Nephron (organoid): ENCODE results near the gene PRKCD.

Source experiments
- H3K27ac Mint-ChIP-seq, 3 experiments: 2 replicates each; pipeline ENCODE4 v1.8.0; 2020; ENCODE audit warnings: mixed read lengths in 3 of 3, mild to moderate bottlenecking in 2 of 3, moderate library complexity in 1 of 3
- H3K27me3 Mint-ChIP-seq: 2 replicates; pipeline ENCODE4 v1.8.0; 2021; ENCODE audit warnings: low read depth, mild to moderate bottlenecking, moderate library complexity, mixed read lengths
- H3K36me3 Mint-ChIP-seq: 2 replicates; pipeline ENCODE4 v1.8.0; 2020; ENCODE audit warnings: low read depth, mixed read lengths
- H3K4me1 Mint-ChIP-seq: 2 replicates; pipeline ENCODE4 v1.8.0; 2020; ENCODE audit warnings: mixed read lengths
- H3K4me3 Mint-ChIP-seq, 3 experiments: 2 replicates each; pipeline ENCODE4 v1.8.0; 2020; ENCODE audit warnings: mild to moderate bottlenecking in 3 of 3, mixed read lengths in 3 of 3, moderate library complexity in 2 of 3
- H3K9me3 Mint-ChIP-seq: 2 replicates; pipeline ENCODE4 v1.8.0; 2020; ENCODE audit warnings: mixed read lengths
- CTCF ChIP-seq, 3 experiments: fragments of 200-600 bp; sonication (generic); IDR thresholded peaks; one replicate each; pipeline ENCODE4 v1.5.0; 2021; ENCODE audit warnings: antibody characterized with exemption in 3 of 3; ENCODE audit not compliant: unreplicated experiment in 3 of 3

PRKCD gene

GRCh38 chr3:53189276-53189675 is 28.3 kb downstream of the PRKCD start:
- no peak overlapping the region for H3K4me3 Mint-ChIP-seq
- H3K27me3 Mint-ChIP-seq, result peaks cover 4% of the 10 kb centered on the region
- no peak overlapping the region for H3K27ac Mint-ChIP-seq
- peaks cover 18% of the 10 kb centered on the region for H3K4me1 Mint-ChIP-seq
- peaks cover 13% of the 10 kb centered on the region for H3K36me3 Mint-ChIP-seq
- TF ChIP-seq CTCF (IDR thresholded peaks at IDR 0.05; ENCODE audit: unreplicated experiment in 3 of 3), result no peak
- H3K9me3 Mint-ChIP-seq, result no peaks in the 10 kb centered on the region

GRCh38 chr3:53190659-53191058 is 29.6 kb downstream of the PRKCD start:
- peaks cover 18% of the 10 kb centered on the region for H3K4me1 Mint-ChIP-seq
- no peak overlapping the region for H3K4me3 Mint-ChIP-seq
- H3K27ac Mint-ChIP-seq, result no peak overlapping the region
- TF ChIP-seq CTCF (IDR thresholded peaks at IDR 0.05; ENCODE audit: unreplicated experiment in 3 of 3), result no peak
- no peaks in the 10 kb centered on the region for H3K27me3 Mint-ChIP-seq
- no peaks in the 10 kb centered on the region for H3K9me3 Mint-ChIP-seq
- H3K36me3 Mint-ChIP-seq, result peaks cover 7% of the 10 kb centered on the region

GRCh38 chr3:53191836-53192480 is 30.9 kb downstream of the PRKCD start:
- no peak overlapping the region for H3K27ac Mint-ChIP-seq
- no peak for TF ChIP-seq CTCF (IDR thresholded peaks at IDR 0.05; ENCODE audit: unreplicated experiment in 3 of 3)
- H3K27me3 Mint-ChIP-seq, result no peaks in the 10 kb centered on the region
- no peak overlapping the region for H3K4me3 Mint-ChIP-seq
- H3K36me3 Mint-ChIP-seq, result peaks cover 7% of the 10 kb centered on the region
- no peaks in the 10 kb centered on the region for H3K9me3 Mint-ChIP-seq
- H3K4me1 Mint-ChIP-seq, result peaks cover 23% of the 10 kb centered on the region

GRCh38 chr3:53192608-53193007 is 31.6 kb downstream of the PRKCD start:
- no peak for TF ChIP-seq CTCF (IDR thresholded peaks at IDR 0.05; ENCODE audit: unreplicated experiment in 3 of 3)
- no peak overlapping the region for H3K4me3 Mint-ChIP-seq
- H3K27me3 Mint-ChIP-seq, result no peaks in the 10 kb centered on the region
- peak overlapping the region in 1 of 3 experiments; percentile 62 for H3K27ac Mint-ChIP-seq
- H3K4me1 Mint-ChIP-seq, result peaks cover 26% of the 10 kb centered on the region
- H3K36me3 Mint-ChIP-seq, result peaks cover 7% of the 10 kb centered on the region
- H3K9me3 Mint-ChIP-seq, result no peaks in the 10 kb centered on the region

GRCh38 chr3:53193466-53194209 is 32.6 kb downstream of the PRKCD start:
- Mint-ChIP-seq H3K27ac (peak overlapping the region; percentile 57 to 62 (median 60)), H3K36me3 (peaks cover 7% of the 10 kb centered on the region), H3K4me1 (peaks cover 30% of the 10 kb centered on the region), H3K4me3 (no peak overlapping the region), H3K27me3 (no peaks in the 10 kb centered on the region), H3K9me3 (no peaks in the 10 kb centered on the region)
- TF ChIP-seq CTCF (IDR thresholded peaks at IDR 0.05; ENCODE audit: unreplicated experiment in 3 of 3), result no peak
